Measurements from ENCODE around the gene GPX4.
A peak's percentile ranks its signal among the peaks of the same experiment; 100 is the strongest.
"Not testable (repeated sequence)": the region's sequence is repeated elsewhere in the genome, so short reads cannot be mapped to it uniquely, and the experiment has no call there.

Gene GPX4

DNA sequence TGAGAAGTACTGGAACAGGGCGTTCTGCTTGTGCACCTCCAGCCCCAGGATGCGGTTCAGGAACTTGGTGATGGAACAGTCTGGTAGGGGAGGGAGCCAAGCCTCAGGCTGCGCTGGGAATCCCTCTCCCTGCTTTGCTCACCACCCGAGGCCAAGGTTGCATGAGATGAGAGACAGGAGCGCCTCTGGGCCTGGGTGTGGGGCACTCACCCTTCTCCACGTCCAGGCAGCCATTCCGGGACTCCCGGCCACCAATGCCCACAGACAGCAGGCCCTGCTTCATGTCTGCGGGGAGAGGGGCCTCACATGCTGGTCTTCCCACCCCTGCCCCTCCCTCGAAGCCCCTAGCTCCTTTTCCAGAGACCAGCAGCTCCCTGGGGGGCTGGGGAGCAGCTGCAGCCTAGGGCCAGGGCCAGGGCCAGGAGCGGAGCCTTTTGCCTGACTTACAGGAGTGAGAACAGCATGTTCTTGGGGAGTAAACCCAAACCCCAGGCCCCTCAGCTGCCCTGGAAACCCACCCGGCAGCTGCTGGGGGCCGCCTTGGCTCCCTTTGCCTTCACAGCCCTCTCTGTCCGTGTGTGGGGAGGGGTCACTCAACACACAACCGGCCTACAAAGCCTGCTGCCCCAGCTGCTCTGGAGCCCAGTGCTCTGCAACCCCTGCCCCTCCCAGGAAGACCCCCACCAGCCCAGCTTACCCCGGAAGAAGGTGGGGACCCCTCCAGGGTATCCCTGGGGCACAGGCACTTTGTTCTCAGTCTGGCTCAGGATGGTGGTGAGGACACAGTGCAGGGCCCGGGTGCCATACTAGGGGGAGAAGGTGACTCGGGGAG, 7.2 kb downstream of the GPX4 start:
- TF ChIP-seq, protein P1, sequence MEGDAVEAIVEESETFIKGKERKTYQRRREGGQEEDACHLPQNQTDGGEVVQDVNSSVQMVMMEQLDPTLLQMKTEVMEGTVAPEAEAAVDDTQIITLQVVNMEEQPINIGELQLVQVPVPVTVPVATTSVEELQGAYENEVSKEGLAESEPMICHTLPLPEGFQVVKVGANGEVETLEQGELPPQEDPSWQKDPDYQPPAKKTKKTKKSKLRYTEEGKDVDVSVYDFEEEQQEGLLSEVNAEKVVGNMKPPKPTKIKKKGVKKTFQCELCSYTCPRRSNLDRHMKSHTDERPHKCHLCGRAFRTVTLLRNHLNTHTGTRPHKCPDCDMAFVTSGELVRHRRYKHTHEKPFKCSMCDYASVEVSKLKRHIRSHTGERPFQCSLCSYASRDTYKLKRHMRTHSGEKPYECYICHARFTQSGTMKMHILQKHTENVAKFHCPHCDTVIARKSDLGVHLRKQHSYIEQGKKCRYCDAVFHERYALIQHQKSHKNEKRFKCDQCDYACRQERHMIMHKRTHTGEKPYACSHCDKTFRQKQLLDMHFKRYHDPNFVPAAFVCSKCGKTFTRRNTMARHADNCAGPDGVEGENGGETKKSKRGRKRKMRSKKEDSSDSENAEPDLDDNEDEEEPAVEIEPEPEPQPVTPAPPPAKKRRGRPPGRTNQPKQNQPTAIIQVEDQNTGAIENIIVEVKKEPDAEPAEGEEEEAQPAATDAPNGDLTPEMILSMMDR (IDR thresholded peaks at IDR 0.05; ENCODE audit: low read depth, low read length): no peak
- no peak for DNase-seq (ENCODE audit: low read depth in 2 of 2)
- H3K4me3 ChIP-seq (replicated peaks in 1 of 2; ENCODE audit: low read depth in 2 of 2, low read length in 2 of 2): no peak overlapping the region

DNA sequence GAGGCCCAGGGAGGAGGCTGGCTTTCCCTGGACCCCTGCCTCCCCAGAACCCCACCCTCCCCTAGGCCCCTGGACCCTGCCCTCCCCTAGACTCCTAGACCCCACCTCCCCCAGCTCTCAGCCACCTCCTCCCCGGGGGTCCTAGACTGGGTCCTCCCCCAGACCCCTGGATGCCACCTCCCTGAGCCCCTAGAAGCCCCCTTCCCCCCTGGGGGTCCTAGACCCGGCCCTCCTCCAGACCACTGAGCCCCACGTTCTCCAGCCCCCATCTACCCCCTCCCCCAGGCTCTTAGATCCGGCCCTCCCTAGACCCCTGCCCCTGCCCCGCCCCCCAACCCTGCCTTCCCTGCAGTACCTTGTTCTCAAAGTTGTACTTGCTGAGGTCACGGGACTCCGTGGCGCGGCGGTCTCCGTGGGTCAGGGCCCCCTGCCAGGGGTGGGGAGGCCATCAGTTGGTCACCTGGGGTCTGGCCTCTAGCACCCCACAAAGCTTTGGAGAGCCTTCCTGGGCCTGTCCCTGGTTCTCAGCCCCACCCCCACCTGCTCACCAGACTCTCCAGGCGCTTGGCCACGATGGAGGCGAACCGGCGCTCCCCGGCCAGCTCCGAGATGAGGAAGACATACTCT, 8.0 kb downstream of the GPX4 start:
- TF ChIP-seq, protein P1 (IDR thresholded peaks at IDR 0.05; ENCODE audit: low read depth, low read length): no peak
- no peak overlapping the region for H3K4me3 ChIP-seq (replicated peaks in 1 of 2; ENCODE audit: low read depth in 2 of 2, low read length in 2 of 2)
- DNase-seq (ENCODE audit: low read depth in 2 of 2): no peak

DNA sequence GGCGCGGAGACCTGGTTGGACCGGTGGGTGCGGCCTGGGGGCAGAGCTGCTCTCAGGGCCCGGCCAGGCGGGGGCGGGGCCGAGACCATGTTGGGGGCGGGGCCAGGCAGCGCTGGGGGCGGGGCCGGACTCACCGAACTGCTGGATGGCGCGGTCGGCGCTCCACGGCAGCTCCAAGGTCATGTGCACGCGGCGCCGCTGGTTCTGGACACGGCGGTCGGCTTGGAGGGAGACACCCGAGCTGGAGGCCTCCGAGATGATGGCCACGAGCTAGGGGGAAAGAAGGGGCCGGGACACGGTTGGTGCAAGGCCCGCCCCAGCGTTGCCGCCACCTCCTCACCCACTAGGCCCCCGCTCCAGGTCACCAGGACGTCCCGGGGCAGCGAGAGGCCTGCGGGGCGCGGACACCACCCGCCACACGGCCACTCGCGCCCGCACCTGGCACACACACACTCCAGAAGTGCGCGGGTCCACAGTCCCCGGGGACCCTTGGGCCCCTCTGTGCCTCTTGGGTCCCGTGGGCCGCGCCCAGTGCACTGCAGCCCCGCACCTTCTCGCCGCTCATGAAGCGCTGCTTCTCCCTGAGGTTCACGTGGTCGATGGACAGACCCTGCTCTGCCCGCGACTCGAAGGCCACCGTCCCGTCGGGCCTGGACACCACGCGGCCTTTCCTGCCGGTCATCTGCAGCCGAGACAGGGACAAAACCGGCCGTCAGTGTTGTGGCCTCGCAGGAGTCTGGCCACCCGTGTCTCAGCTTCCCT, 8.7 kb downstream of the GPX4 start:
- H3K4me3 ChIP-seq (replicated peaks in 1 of 2; ENCODE audit: low read depth in 2 of 2, low read length in 2 of 2): no peak overlapping the region
- TF ChIP-seq, protein P1 (IDR thresholded peaks at IDR 0.05; ENCODE audit: low read depth, low read length): no peak
- no peak for DNase-seq (ENCODE audit: low read depth in 2 of 2)

DNA sequence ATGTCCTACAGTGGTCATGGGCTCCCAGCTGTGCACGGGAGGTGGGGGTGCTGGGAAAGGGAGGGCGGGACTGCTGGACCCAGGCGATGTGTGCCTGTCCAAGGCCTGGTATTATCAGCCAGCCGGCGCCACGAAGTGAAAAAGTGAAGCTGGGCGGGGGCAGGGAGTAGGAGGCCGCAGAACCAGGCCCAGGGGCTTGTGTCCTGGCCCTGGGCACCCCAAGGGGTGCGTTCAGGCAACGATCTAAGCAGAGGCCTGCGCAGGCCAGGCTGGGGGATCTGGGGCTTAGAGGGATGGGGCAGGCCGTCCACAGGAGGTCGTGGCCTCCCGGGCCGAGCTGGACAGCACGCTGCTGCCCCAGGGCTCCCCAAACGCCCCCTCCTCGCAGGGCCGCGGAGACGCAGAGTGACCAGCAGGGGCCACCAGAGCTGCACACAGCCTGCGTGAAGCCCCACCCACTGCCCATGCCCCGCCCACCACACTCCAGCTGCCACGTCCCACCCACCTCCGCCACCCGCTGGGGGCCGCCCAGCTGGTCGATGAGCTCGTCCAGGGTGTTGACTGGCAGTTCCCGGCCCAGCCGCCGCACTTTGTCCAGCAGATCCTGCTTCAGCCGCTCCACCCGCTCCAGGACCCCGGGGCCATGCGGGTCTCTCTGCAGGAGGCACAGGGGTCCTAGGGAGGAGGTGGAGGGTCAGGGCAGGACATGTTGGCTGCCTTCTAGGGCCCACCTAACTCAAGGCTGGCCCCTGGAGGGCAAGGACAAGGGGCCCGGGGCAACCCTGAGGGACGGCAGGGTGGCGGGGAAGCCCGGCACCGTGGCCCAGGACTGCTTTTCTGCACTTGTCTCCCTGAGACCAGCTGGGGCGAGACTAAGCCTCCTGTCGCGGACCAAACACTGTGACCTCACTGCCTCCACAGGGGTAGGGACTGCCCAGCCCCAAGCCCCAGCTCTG, 9.5 kb downstream of the GPX4 start:
- TF ChIP-seq, protein P1 (IDR thresholded peaks at IDR 0.05; ENCODE audit: low read depth, low read length): peak; percentile 77
- H3K4me3 ChIP-seq (replicated peaks in 1 of 2; ENCODE audit: low read depth in 2 of 2, low read length in 2 of 2): no peak overlapping the region
- DNase-seq (ENCODE audit: low read depth in 2 of 2): peak; percentile 93 to 97

DNA sequence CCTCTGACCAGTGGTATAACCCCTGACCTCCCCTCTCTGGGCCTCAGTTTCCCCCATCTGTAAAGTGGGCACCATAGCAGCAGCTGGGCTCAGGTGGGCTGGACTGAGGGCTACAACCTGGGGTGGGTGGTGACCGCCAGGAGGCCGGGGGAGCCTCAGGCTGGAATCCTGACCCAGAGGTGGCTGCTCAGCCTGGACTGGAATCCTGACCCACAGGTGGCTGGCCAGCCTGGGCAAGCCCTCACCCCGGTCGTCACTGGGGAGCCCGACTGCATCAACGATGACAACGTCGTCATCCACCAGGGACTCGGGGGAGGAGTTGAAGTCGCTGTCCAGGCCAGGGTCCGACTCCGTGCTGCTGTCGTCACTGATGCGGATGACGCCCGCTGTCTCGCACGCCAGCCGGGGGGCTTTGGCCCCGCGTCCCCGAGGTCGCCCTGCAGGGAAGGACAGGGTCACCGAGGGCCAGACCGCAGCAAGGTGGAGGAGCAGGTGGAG, 10.2 kb downstream of the GPX4 start:
- no peak overlapping the region for H3K4me3 ChIP-seq (replicated peaks in 1 of 2; ENCODE audit: low read depth in 2 of 2, low read length in 2 of 2)
- TF ChIP-seq, protein P1 (IDR thresholded peaks at IDR 0.05; ENCODE audit: low read depth, low read length): no peak
- DNase-seq (ENCODE audit: low read depth in 2 of 2): no peak

DNA sequence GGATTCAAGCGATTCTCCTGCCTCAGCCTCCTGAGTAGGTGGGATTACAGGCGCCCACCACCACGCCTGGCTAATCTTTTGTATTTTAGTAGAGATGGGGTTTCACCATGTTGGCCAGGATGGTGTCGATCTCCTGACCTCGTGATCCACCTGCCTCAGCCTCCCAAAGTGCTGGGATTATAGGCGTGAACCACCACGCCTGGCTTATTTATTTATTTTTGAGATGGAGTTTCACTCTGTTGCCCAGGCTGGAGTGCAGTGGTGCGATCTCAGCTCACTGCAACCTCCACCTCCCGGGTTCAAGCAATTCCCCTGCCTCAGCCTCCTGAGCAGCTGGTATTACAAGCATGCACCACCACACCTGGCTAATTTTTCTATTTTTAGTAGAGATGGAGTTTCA, 10.9 kb downstream of the GPX4 start:
- DNase-seq (ENCODE audit: low read depth in 2 of 2); H3K4me3 ChIP-seq (replicated peaks in 1 of 2; ENCODE audit: low read depth in 2 of 2, low read length in 2 of 2): not testable (repeated sequence)

Measured in cardiac fibroblast (primary cell).